GM19372 (cell line): ENCODE data around the gene RAB24.
"Not testable (repeated sequence)": the region's sequence is repeated elsewhere in the genome, so short reads cannot be mapped to it uniquely, and the experiment has no call there.

Source experiments
- ATAC-seq: cut with Tn5 transposase; IDR thresholded peaks from one replicate; pipeline ENCODE4 v1.9.1; 2021; ENCODE audit warnings: mild to moderate bottlenecking, low read depth, moderate library complexity; ENCODE audit not compliant: unreplicated experiment

The RAB24 gene

DNA sequence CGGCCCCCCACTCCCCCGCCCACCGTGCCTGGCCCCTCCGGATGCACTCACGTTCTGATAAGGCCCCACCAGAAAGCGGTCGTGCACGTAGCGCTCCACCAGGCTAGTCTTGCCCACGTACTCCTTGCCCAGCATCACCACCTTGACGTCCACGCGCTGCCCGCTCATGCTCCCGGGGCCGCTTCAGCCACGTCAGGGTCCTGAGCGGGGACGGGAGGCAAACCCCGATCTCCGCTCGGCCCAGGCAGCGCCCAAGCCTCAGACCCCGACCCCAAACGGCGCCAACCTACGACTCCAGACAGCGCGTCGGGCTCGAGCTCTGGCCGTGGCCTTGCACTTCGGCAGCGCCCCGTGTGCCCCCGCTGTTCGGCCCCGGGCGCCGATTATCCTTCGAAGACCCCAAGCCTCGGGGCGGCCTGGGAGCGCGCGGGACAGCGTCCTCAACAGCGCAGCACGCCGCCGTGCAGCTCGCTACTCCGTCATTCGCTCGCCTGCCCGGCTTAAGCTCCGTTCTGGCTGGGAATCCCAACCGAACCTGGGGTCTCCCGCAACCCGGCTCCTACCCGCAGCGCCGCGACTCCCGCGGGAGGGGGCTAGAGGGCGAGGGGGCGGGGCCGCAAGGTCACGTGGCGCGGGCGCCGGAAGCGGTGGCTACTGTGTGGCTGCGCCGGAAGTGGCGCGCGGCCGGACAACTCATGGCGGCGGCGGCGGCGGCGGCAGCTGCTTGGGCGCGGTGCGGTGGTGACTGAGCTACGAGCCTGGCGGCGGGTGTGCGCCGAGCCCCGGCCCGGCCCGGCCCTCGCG is at the start of gene RAB24, which contains the start of gene PRELID1:
TSS of gene RAB24 (minus strand) at position 599 of the 804 bp plus-strand sequence. CDS start at position 168, 431 bp downstream.
TSS of gene PRELID1 (plus strand) at position 679 of the 804 bp plus-strand sequence. CDS start 187 bp downstream, outside the sequence.
- peak; percentile 67 for ATAC-seq

DNA sequence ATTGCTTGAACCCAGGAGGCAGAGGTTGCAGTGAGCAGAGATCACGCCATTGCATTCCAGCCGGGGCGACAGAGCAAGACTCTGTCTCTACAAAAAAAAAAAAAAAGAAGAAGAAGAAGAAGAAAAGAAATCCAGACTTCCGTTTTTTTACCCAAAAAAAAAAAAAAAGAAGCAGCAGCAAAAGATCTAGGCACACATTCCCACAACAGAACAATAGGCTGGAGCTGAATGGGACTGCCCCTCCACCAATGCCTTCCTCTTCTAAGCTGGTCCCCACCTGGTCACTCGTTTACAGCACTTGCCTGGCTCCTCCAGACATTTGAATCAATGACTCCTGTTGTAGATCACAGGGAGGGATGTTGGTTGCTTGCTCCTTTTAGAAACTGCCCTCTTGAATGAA is 49.6 kb upstream of the RAB24 start:
- ATAC-seq, result no peak

DNA sequence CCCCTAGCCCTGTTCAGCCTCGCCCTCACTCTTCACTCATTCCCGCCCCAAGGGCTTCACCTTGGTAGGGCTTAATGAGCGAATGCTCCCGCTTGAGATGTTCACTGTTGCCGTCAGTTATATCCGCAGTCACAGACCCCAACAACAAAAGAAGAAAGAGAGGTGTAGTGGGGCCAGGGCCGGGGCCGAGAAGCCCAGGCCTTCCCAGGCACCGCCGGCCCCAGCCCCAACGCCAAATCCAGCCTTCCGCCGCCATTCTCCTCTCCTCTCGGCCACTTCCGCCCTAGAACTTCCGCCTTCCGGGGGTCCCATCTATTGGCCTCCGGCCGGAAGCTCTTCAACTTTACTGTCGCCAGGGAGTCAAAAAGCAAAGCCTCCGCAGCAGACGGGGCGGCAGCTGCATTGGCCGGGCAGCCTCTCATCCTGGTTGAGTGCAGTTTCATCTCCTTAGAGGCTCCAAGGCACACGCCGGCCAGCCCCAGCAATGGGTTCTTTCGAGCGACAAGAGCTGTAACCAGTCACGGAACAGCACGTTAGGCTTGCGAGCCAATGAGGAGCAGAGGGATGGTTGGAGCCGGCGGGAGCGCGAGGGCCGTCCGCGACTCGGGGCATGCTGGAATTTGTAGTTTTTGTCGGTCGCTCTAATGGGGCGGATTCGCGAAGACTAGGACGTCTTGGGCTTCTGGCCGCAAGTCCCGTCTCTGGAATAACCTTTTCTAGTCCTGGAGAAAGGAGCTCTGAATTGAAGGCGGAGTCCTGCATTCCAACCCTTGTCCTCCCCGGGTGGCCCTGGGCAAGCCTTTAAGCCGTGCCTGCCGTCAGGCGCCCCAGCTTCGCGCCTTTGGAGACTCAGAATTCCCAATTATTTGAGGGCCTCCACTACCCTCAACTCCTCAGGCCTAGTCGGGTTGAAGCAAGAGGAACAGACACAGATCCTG is 48.1 kb upstream of the RAB24 start, which contains the start of gene LMAN2:
TSS of gene LMAN2 (minus strand) at position 277 of the 938 bp plus-strand sequence. CDS start at position 256, 21 bp downstream.
- peak; percentile 95 for ATAC-seq

DNA sequence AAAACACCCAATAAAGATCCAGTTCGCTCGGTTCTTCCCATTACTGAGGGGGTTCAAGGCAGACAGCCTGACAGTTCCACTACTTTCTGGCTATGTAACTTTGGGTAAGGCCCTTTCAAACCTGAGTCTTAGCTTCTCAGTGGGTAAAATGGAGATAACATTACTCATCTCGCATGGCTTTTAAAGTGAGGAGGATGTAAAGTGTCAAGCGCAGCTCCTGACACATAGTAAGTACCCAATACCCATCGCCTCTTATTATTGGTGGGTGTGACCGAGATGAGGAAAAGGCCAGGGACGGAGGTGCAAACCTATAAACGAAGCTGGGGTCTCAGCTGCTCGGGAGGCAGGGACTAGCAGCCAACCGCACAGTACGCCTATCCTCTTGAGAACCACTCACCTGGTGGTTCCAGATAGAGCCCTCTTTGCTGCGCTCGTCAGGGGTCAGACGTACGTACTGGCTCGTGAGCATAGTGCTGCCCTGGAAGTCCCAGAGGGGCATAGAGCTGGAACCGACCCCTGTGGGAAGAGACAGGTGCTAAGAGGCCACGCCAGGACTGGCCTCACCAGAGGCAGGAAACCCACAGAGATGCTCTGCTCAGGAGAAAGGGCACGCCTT is 47.4 kb upstream of the RAB24 start:
- no peak for ATAC-seq

DNA sequence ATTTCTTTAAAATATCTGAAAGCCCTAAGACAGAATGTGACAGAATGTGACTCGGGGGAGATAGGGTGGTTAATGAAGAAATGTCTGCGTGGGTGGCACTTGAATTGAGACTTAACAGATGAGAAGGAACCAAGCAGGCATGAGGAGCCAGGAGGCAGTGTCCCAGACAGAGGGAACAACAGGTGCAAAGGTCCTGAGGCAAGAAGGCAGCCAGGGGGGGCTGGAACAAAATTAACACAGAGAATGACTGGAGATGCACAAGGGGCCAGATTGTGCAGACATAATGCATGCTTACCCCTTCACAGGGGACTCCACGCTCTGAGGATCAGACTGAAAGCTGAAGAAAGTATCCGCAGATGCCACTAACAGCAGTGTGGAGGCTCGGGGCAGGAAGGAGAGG is 46.2 kb upstream of the RAB24 start:
- no peak for ATAC-seq

DNA sequence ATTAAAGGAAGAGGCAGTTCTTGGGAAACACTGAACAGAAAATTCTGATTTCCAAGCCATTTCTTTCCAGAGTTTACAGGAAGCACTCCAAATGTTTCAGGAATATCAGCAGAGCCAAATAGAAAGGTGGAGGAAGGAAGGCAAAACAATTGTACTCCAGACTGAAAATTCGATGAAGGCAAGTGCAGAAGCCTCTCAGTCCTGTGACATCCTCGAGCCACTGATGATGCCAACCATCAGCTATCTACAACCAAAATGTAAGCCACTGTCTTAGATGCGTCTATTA is 45.8 kb upstream of the RAB24 start:
- ATAC-seq, result no peak

DNA sequence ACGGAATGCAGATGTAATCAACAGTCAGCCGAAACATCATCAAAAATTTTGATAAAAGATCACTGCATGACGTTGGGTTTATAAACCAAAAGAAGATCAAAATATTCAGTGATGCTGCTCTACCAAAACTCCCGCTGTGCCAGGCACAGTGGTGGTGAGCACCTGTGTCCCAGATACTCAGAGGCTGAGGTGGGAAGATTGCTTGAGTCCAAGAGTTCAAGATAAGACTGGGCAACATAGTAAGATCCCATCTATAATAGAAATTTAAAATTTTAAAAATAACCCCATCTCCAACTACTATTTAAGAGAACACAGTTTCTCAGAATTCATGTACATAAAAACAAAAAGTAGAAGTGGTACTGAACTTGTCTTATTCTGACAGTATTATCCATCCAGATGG is 44.2 kb upstream of the RAB24 start:
- ATAC-seq, result no peak

DNA sequence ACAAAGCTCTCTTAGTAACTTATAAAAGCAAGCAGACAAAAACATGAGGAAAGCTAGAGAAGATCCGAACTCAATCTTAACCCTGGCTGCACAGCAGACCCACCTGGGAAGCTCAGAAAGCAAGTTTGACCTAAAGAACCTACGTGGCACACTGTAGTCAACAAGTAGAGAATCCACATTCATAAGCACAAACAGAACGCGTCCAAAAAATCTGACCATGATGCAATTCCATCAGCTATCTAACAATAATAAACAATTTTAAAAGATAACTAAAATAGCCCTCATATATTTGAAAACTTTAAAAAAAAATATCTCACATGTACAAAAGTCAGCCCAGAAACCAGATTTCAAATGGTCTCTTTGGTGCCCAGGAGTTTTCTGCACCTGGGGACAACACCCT is 43.3 kb upstream of the RAB24 start:
- ATAC-seq, result no peak

DNA sequence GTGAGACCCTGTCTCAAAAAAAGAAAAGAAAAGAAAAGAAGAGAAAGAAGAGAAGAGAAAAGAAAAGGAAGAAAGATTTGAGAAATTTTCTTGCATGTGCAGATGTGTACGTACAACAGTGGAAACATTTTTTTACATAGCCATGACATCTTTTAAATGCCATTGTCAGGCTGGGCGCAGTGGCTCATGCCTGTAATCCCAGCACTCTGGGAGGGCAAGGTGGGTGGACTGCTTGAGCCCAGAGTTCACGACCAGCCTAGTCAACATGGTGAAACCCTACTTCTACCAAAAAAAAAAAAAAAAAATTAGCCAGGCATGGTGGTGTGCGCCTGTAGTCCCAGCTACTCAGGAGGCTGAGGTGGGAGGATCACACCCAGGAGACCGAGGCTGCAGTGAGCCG is 41.4 kb upstream of the RAB24 start:
- no peak for ATAC-seq

DNA sequence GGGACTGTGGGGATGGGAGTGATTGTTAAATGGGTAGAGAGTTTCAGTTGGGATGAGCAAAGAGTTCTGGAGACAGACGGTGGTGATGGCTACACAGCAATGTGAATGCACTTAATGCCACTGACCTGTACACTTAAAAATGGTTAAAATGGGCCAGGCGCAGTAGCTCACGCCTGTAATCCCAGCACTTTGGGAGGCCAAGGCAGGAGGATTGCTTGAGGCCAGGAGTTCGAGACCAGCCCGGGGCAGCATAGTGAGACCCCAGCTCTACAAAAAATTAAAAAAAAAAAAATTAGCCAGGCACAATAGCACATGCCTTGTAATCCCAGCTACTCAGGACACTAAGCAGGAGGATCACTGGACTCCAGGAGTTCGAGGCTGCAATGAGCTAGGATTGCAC is 40.3 kb upstream of the RAB24 start:
- no peak for ATAC-seq

DNA sequence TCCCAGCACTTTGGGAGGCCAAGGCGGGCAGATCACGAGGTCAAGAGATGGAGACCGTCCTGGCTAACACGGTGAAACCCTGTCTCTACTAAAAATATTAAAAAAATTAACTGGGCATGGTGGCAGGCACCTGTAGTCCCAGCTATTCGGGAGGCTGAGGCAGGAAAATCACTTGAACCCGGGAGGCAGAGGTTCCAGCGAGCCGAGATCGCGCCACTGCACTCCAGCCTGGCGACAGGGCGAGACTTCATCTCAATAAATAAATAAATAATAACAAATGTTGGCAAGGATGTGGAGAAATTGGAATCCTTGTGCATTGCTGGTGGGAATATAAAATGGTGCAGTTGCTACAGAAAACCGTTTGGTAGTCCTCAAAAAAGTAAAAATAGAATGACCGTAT is 39.5 kb upstream of the RAB24 start:
- not testable (repeated sequence) for ATAC-seq

DNA sequence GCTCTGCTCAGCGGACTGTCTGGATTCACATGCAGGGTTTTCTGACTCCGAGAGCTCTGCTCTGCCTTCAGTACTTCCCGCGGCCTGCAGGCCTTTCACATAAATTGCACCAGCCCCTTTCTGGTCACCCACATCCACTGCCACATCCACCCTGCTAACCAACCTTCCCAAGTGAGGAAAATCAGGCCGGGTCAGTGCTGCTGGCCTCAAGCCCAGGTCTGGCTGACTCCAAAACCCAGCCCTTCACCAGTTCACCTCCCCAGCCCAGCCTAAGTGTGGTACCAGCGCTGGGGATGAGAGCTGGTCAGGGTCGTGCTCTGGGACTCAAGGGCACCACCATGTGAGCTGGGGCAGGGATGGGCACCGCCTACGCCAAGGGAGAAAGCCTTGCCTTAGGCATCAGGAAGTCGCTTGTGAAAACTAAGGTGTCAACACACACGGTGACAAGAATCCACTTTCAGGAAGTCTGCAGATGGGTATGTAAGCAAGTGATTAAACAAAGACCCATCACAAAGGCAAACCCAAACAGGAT is 35.7 kb upstream of the RAB24 start:
- ATAC-seq, result no peak

DNA sequence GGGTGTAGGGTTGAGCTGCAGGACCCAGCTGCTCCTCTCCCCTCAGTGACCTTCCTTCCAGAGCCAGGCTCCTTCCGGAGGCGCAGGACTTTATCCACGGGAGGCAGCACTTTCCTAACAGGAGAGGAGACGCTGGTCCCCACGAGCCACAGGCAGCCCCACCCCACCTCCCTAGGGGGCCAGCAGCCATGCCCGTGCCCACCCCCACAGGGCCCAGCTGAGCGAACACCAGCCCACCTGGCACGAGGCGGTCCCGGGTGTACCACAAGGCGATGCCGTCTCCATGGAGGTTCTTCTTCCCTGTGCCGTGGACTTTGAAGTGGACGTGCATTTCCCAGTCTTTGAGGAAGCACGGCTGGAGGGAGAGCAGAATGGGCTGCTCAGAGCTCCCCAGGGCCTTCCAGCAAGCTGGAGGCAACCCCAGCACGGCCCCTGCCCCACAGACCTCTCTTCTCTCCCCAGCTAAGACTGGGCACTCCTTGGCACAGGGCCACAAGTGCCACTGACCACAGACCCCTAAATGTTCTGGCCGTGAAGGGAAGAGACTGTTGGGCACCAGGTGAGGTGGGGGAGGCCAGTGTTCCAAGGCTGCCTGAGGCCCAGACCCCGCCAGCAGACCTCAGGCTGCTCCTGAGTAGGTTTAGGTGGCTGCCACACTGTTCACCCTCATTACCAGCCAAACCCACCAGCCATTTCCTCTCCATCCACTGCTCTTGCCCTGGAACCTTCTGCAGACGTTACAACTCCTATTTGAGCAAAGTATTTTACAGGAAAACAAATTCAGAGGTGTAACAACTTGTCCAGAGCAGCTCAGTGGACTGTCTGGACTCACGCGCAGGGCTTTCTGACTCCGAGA is 35.0 kb upstream of the RAB24 start:
- ATAC-seq, result no peak

DNA sequence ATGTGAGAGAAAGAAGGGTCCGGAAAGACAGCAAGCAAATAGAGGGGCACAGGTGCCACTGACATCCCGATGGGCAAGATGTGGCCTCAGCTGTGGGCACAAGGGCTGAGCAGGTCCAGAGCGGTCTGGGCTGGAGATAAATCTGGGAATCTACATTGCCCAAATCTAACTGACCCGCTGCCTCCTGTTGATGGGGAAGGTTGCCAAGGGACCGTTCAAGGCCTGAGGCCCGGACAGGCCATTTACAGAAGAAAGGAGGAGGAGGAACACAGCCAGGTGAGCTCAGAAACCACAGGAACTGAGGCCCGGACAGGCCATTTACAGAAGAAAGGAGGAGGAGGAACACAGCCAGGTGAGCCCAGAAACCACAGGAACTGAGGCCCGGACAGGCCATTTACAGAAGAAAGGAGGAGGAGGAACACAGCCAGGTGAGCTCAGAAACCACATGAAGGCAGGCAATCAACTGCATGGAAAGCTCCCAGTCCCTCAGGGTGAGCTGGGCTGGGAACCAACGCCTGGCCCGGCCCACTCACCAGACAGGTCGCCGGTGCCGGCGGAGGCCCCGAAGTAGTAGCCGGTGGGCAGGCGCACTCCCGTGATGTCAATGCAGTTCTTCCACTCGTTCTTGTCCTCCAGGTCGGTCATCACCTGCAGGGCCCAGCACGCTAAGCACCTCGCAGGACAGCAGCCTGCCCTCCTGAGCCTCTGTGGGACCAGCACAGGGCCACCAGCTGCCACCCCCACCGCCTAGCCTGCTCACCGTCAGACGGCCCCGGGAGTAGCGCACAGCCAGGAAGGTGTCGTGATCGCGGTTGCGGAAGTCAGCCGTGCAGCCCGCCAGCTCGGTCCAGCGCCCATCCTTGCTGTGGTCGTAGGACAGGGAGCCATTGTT is 33.3 kb upstream of the RAB24 start:
- ATAC-seq, result no peak

DNA sequence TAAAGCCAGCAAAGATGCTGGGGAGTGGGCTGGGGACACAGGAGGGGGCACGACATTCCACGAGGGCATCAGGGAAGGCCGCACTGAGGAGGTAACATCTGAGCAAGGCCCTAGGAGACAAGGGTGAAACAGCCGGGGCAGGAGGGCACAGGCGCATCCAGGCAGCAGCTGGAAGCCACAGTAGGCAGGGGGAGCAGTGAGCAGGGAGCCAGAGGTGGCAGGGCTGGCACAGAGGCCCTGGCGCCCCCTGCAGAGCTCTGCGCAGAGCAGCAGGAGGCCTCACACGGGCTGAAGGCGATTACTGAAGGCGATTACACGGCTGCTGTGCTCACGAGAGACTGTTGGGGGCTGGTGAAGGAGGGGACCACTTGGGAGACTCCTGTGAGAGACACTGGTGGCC is 32.6 kb upstream of the RAB24 start:
- ATAC-seq, result no peak

DNA sequence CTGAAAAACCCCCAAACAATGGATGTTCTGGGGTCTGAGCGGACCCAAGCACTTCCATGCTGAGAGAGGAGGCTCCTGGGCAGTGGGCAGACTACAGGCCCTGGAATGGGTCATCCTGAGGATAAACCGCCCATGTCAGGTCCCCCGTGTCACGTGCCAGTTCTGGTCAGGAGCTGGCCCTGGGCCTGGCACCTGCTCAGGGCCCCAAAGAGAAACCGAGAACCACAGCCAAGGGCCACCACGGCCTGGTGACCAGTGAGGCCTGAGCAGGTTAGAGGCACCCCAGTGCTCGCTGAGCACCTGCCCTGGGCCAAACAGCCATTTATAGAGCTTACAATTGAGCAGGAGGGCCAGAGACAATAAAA is 32.2 kb upstream of the RAB24 start:
- no peak for ATAC-seq

DNA sequence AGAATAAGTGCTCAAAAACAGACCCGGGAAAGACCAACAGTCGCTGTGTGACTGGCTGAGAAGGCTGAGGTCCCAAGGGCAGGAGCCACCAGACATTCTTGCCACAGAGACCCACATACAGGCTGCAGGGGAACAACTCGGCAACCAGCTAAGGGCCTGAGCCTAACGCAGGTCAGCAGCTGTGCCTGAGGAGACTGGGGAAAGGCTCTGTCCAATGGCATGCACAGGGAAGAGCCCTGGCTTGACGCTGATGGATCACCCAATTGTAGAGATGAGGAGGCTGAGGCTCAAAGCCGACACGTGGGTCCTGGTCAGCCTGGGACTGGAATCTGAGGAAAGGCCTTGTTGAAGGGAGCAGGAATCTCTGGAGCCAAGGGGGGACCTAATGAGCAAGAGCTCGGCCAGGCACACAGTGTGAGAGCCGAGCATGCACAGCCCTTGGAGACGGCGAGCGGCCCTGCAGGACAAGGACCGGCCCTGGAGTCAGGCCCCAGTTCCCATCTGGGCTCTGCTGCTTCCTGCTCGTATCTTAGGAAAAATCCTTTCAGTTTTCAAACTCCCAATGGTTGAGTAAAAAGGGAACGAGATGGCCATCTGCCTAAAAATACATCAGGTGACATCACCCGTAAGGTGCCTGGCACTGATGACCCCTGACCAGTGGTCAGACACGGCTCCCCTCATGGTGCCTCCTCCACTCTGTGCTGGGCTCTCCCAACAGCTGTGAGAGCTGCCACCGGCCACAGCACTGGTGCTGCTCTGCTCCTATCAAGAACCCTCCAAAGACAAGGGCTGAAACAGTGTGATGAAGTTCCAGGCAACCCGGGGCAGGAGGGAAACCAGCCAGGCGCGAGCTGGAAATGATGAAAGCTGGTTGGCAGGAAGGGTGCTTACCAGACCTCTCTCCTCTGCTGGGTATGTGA is 31.5 kb upstream of the RAB24 start:
- no peak for ATAC-seq

DNA sequence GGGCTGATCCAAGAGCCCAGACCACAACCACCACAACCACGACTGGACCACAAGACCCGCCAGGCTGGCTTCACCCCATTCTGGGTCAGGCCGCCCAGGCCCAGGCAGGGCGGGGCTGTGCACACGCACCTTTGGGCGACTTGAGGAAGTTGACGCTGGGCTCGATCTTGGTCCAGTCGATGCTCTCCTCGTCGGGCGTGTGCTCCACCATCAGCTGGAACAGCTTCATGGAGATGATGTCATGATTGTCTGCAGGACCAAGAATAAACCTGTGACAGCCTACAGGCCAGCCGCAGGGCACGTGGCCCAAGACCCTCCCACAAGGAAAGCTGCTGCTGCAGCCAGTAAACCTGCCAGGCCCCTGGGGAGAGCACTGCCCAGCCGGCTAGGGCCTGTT is 30.6 kb upstream of the RAB24 start:
- ATAC-seq, result no peak
